Fibroblast of mammary gland (primary cell): Measurements from ENCODE around the gene SMAD9.

ENCODE experiments used
- DNase-seq: peaks from one replicate; pipeline ENCODE4 v3.0.0-alpha.2; 2010; ENCODE audit warnings: low read depth
- H3K4me3 ChIP-seq: 2 replicates; pipeline ENCODE4 v1.5.1; 2011; ENCODE audit warnings: low read depth, mild to moderate bottlenecking, low read length, moderate library complexity; ENCODE audit not compliant: control insufficient read depth
- TF ChIP-seq, protein P1 (sequence below): conservative IDR thresholded peaks from 2 replicates; pipeline ENCODE4 v1.5.1; 2011; ENCODE audit warnings: low read depth, low read length, inconsistent platforms; ENCODE audit not compliant: control insufficient read depth, insufficient read depth

SMAD9 gene

DNA sequence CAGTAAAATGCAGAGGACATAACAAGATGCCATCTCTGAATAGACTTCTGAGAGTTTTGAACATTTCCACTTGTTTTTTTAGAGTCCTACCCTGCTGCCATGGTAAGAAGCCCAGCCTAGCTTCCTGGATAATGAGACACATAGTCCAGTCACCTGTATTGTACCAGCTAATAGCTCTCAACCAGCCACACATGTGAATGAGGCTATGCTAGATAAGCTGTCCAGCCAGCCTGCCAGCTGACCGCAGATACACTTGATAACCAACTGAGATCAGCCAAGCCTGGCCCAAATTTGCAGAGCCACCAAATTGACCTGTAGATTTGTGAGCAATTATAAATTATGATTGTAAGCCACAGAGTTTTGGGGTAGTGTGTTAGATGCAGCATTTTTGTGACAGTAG, 90.3 kb downstream of the SMAD9 start:
- no peak overlapping the region for H3K4me3 ChIP-seq
- DNase-seq, result no peak
- TF ChIP-seq, protein P1, sequence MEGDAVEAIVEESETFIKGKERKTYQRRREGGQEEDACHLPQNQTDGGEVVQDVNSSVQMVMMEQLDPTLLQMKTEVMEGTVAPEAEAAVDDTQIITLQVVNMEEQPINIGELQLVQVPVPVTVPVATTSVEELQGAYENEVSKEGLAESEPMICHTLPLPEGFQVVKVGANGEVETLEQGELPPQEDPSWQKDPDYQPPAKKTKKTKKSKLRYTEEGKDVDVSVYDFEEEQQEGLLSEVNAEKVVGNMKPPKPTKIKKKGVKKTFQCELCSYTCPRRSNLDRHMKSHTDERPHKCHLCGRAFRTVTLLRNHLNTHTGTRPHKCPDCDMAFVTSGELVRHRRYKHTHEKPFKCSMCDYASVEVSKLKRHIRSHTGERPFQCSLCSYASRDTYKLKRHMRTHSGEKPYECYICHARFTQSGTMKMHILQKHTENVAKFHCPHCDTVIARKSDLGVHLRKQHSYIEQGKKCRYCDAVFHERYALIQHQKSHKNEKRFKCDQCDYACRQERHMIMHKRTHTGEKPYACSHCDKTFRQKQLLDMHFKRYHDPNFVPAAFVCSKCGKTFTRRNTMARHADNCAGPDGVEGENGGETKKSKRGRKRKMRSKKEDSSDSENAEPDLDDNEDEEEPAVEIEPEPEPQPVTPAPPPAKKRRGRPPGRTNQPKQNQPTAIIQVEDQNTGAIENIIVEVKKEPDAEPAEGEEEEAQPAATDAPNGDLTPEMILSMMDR, result no peak

DNA sequence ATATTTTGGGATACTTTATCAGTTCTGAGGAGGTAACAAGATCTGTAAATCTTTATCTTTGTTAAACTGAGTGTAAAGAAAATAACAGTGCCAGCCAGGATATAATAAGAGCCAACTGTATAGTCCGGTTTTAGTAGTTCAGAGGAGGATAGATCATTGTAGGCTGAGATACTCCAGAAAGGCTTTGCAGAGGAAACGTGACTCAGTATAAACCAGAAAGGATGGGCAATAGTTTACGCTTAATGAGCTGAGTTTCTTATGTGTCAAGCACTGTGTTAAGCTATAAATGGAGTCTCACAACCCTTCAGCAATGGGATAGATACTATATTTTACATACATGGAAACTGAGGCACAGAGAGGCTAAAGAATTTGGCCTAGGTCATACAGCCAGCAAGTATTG, 97.3 kb downstream of the SMAD9 start:
- TF ChIP-seq, protein P1, result no peak
- H3K4me3 ChIP-seq, result no peak overlapping the region
- DNase-seq, result peak; percentile 34

DNA sequence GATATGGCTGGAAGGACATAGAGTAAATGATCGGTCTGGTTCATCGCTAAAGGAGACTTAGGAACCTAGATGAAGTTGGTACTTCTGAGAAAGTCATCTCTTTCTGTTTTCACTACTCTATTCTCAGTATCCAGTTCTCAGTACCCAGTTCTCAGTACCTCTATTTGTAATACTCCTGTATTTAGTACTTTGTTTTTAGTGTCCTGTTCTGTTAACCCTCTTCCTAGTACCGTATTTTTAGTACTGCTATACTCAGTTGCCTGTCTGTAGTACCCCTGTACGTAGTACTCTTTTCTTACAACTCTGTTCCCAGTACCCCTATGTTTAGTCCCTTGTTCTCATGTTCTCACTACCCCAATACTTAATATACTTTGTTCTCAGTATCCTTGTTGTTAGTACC, 99.8 kb downstream of the SMAD9 start:
- DNase-seq, result no peak

DNA sequence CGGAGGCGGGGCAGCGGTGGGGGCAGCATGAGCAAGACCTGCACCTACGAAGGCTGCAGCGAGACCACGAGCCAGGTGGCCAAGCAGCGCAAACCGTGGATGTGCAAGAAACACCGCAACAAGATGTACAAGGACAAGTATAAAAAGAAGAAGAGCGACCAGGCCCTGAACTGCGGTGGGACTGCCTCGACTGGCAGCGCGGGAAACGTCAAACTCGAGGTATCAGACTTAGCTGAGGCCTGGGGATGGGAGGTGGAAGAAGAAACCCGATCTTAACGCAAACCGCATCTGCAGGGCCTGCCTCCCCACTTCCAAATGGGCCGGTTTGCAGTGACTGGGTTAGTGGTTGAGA, 100.3 kb downstream of the SMAD9 start:
- peak; percentile 36 for DNase-seq
- TF ChIP-seq, protein P1, result no peak
- peak overlapping the region; percentile 66 for H3K4me3 ChIP-seq

More for the DNA sequence above, 99.8 kb downstream of the SMAD9 start:
- TF ChIP-seq, protein P1, result no peak
- H3K4me3 ChIP-seq, result peak overlapping the region; percentile 66

DNA sequence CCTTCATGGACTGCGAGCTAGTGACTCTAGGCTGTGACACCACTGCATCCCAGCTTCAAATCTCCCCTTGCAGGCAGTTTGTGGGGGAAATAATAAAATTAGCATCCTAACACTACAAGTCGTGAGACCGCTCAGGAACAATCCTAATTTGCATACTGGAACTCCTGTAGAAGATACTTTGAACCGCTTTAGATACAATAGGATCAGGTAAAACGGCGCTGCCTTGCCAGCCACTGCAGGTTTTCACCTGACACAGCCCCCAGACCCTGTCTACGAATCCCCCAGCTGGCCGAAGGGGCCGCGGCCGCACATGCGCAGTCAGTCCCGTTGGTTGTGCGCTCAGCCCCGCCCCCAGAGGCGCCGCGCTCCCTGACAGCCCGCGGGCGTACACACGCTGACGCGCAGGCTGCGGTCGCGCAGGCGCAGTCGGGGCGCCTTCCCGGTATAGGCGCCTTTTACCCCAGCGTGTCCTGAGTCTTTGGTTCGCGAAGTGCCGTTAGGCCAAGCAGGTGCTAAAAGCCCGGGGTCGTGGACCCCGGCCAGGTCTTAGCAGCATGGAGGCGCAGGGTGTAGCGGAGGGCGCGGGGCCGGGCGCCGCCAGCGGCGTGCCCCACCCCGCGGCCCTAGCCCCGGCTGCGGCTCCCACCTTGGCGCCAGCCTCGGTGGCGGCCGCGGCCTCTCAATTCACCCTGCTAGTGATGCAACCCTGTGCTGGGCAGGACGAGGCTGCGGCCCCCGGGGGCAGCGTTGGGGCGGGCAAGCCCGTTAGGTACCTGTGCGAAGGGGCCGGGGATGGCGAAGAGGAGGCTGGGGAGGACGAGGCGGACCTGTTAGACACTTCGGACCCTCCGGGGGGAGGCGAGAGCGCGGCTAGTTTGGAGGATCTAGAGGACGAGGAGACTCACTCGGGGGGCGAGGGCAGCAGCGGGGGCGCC, 101.0 kb downstream of the SMAD9 start, which contains the start of gene RFXAP:
RFXAP (plus strand) TSS at position 419 of the 935 bp plus-strand sequence; CDS start at position 555, 136 bp downstream.
- peak within 1 kb of the TSS; percentile 66 for H3K4me3 ChIP-seq
- peak; percentile 81 for DNase-seq

DNA sequence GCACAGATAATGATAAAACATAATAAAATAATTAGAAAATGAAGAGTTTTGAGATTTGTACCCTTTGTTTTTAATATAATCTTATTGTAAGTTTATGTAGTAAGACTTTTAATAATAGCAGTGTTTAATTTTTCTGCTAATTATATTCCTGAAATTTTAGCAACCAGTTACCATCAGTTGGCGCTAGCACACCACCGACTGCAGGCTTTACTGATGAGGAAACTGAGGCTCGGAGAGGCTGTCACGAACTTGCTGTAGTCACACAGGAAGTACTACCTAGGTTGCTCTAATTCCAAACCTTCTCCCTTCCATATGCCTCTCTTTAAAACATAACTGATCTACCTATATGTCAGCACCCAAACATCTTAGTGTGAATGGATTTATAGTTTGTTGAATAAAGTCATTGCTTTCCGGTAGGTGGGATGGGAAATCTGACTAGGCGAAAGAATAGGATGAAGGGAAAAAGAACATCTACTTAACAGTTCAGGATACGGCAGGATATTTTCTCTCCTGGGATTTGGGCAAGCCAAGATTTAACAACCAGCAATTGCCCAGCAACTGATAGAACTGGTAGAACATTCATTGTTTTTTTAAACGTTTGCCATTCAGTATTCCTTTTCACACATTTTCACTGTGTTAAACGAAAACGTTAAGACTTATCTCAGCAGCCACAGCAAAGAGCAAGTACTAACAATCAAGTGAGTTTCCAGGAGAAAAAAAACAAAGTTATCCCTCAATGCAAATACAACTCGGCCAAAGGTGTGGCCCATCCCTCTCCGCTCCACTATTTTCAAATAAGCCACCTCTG, 101.8 kb downstream of the SMAD9 start:
- TF ChIP-seq, protein P1, result no peak
- peak; percentile 24 for DNase-seq

More for the DNA sequence above, 101.0 kb downstream of the SMAD9 start, which contains the start of gene RFXAP:
- TF ChIP-seq, protein P1, result no peak

More for the DNA sequence above, 101.8 kb downstream of the SMAD9 start:
- peak overlapping the region; percentile 66 for H3K4me3 ChIP-seq
